ENCODE data around the gene FAN1. TPM values are rescaled to one million over a fixed set of nuclear protein-coding genes. Genes with fewer than 3 reads are reported as not detected.
A peak's percentile ranks its signal among the peaks of the same experiment; 100 is the strongest.

The FAN1 gene
- total and polyA plus RNA-seq, 2 of the 13 experiments (the other 11 are each of a cell fraction or from before 2014, with no cell fraction given) = 10.8 to 20.1 TPM

DNA sequence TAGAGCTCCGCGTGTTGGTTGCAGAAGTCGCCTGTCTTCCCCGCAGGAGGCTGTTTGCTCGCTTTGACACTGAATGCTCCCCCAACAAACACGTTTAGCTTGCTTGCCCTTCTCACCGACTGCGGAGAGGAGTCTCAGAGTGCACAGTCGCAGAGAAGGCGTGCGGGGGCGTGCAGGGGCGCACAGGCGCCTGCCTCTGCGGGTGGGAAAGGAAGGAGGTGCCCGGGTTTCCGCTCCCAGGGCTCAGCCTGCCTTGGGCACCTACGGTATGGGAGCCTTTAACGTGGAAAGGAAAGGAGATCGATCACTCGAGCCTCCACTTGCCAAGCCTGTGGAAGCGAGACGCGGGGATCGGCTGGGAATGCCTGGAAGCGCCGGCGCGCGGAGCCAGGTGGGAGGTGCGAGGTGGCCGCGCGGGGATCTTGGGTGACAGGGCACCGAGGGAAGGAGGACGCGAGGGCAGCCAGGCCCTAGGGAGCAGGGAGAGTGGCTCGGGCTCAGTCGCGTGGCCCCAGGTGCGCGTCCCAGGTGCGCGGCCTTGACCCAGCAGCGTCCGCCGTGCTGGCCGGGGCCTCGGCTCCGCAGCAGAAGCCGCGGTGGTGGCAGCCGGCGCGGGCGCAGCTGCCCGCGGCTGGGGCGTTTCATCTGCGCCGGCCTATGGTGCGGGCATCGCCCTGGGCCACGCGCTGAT, at the start of gene FAN1 (continued):
- TF ChIP-seq, protein P1, sequence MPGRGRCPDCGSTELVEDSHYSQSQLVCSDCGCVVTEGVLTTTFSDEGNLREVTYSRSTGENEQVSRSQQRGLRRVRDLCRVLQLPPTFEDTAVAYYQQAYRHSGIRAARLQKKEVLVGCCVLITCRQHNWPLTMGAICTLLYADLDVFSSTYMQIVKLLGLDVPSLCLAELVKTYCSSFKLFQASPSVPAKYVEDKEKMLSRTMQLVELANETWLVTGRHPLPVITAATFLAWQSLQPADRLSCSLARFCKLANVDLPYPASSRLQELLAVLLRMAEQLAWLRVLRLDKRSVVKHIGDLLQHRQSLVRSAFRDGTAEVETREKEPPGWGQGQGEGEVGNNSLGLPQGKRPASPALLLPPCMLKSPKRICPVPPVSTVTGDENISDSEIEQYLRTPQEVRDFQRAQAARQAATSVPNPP (CRISPR knock-in tag; IDR thresholded peaks at IDR 0.05) = no peak
- TF ChIP-seq DPF2 (CRISPR knock-in tag; IDR thresholded peaks at IDR 0.05; ENCODE audit: borderline replicate concordance, low read depth) = no peak
- TF ChIP-seq ZNF30 (CRISPR knock-in tag; IDR thresholded peaks at IDR 0.05) = no peak
- TF ChIP-seq JARID2 (CRISPR knock-in tag; IDR thresholded peaks at IDR 0.05; ENCODE audit: insufficient replicate concordance) = peak; percentile 83
- no peak for TF ChIP-seq IKZF1 (IDR thresholded peaks at IDR 0.05)
- TF ChIP-seq, protein P2, sequence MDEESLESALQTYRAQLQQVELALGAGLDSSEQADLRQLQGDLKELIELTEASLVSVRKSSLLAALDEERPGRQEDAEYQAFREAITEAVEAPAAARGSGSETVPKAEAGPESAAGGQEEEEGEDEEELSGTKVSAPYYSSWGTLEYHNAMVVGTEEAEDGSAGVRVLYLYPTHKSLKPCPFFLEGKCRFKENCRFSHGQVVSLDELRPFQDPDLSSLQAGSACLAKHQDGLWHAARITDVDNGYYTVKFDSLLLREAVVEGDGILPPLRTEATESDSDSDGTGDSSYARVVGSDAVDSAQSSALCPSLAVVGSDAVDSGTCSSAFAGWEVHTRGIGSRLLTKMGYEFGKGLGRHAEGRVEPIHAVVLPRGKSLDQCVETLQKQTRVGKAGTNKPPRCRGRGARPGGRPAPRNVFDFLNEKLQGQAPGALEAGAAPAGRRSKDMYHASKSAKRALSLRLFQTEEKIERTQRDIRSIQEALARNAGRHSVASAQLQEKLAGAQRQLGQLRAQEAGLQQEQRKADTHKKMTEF (CRISPR knock-in tag; IDR thresholded peaks at IDR 0.05) = peak; percentile 89; the same call in 1 of the 2 replicates
- no peak for TF ChIP-seq ZNF737 (CRISPR knock-in tag; IDR thresholded peaks at IDR 0.05; ENCODE audit: borderline replicate concordance)
- peak; percentile 71; the same call in 1 of the 2 replicates for TF ChIP-seq SMAD1 (CRISPR knock-in tag; IDR thresholded peaks at IDR 0.05; ENCODE audit: borderline replicate concordance, low read depth)
- TF ChIP-seq, protein P3, sequence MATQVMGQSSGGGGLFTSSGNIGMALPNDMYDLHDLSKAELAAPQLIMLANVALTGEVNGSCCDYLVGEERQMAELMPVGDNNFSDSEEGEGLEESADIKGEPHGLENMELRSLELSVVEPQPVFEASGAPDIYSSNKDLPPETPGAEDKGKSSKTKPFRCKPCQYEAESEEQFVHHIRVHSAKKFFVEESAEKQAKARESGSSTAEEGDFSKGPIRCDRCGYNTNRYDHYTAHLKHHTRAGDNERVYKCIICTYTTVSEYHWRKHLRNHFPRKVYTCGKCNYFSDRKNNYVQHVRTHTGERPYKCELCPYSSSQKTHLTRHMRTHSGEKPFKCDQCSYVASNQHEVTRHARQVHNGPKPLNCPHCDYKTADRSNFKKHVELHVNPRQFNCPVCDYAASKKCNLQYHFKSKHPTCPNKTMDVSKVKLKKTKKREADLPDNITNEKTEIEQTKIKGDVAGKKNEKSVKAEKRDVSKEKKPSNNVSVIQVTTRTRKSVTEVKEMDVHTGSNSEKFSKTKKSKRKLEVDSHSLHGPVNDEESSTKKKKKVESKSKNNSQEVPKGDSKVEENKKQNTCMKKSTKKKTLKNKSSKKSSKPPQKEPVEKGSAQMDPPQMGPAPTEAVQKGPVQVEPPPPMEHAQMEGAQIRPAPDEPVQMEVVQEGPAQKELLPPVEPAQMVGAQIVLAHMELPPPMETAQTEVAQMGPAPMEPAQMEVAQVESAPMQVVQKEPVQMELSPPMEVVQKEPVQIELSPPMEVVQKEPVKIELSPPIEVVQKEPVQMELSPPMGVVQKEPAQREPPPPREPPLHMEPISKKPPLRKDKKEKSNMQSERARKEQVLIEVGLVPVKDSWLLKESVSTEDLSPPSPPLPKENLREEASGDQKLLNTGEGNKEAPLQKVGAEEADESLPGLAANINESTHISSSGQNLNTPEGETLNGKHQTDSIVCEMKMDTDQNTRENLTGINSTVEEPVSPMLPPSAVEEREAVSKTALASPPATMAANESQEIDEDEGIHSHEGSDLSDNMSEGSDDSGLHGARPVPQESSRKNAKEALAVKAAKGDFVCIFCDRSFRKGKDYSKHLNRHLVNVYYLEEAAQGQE (IDR thresholded peaks at IDR 0.05; ENCODE audit: borderline replicate concordance in 1 of 2, low read depth in 1 of 2, low read length in 2 of 2) = peak in 1 of 2 experiments; percentile 15; a peak in 1 of 4 replicates
- TF ChIP-seq HNF4A (CRISPR knock-in tag; IDR thresholded peaks at IDR 0.05) = 0 out of 2 replicates have a peak, but pooled peaks have one; percentile 14
- TF ChIP-seq FIP1L1 (IDR thresholded peaks at IDR 0.05; ENCODE audit: borderline replicate concordance, insufficient read depth, low read depth, low read length) = no peak
- TF ChIP-seq, protein P4, sequence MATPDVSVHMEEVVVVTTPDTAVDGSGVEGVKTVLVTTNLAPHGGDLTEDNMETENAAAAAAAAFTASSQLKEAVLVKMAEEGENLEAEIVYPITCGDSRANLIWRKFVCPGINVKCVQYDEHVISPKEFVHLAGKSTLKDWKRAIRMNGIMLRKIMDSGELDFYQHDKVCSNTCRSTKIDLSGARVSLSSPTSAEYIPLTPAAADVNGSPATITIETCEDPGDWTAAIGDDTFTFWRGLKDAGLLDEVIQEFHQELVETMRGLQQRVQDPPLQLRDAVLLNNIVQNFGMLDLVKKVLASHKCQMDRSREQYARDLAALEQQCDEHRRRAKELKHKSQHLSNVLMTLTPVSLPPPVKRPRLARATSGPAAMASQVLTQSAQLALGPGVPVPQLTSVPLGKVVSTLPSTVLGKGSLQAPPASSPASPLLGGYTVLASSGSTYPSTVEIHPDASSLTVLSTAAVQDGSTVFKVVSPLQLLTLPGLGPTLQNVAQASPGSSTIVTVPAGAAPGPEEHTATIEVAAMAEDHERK (CRISPR knock-in tag; IDR thresholded peaks at IDR 0.05; ENCODE audit: low read depth) = peak; percentile 63
